ENCODE measurements around the gene SETD1A.

DNA sequence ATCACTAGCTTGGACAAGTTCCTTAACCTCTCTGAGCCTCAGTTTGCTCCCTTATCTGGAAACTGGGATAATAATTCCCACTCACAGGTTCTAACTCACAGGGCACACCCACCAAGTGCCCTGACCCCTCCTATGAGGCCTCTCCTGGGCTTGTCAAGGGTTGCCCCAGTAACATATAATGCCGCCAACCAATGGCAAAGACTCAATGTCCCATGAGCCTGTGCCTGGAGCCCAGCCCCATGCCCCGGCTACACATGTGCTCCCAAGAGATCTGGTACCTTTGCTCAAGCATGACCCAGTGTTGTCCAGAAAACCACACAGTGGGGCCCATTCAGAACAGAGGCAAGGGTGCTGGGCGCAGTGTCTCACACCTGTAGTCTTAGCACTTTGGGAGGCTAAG is 42.7 kb upstream of the SETD1A start:
- no peak for TF ChIP-seq SUZ12 (IDR thresholded peaks at IDR 0.05; ENCODE audit: extremely low read depth, insufficient read depth, insufficient read length)
- no peak for TF ChIP-seq ZNF274 (IDR thresholded peaks at IDR 0.05; ENCODE audit: low read depth, low read length)
